ENCODE measurements around the gene CLEC16A.

DNA sequence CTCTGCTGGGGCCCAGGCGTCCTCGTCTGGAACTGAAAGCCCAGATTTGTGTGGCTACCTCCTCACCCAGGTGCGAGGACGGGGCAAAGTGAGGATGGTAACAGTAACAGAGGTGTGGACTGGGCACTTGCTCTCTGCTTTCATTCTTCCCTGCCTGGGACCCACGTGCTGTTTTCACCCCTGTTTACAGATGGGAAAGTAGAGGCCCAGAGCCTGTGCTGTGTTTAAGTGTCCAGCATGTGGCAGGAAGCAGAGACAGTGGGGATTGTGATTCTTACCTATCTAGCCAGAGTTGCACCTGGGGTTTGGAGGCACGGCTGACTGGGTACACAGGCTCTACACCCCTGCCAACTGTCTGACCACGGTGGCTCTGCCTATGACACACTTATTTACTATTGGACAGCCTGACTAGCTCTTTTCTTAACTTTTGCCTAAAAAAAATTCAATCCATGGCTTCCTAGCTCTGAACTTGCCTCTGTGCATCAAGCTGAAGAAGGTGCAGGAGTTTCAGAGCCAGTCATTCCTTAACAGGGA, 155.4 kb downstream of the CLEC16A start:
- TF ChIP-seq, protein P1, sequence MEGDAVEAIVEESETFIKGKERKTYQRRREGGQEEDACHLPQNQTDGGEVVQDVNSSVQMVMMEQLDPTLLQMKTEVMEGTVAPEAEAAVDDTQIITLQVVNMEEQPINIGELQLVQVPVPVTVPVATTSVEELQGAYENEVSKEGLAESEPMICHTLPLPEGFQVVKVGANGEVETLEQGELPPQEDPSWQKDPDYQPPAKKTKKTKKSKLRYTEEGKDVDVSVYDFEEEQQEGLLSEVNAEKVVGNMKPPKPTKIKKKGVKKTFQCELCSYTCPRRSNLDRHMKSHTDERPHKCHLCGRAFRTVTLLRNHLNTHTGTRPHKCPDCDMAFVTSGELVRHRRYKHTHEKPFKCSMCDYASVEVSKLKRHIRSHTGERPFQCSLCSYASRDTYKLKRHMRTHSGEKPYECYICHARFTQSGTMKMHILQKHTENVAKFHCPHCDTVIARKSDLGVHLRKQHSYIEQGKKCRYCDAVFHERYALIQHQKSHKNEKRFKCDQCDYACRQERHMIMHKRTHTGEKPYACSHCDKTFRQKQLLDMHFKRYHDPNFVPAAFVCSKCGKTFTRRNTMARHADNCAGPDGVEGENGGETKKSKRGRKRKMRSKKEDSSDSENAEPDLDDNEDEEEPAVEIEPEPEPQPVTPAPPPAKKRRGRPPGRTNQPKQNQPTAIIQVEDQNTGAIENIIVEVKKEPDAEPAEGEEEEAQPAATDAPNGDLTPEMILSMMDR (IDR thresholded peaks at IDR 0.05), result no peak
- no peak for TF ChIP-seq POLR2A (IDR thresholded peaks at IDR 0.05)

All from thyroid gland (tissue), 4 donors.